HG03457 (cell line): ENCODE data around the gene TSEN15.
"Not testable (repeated sequence)": the region's sequence is repeated elsewhere in the genome, so short reads cannot be mapped to it uniquely, and the experiment has no call there.

ENCODE experiments used
- ATAC-seq: cut with Tn5 transposase; IDR thresholded peaks from one replicate; pipeline ENCODE4 v1.9.1; 2021; ENCODE audit warnings: moderate number of reproducible peaks; ENCODE audit not compliant: unreplicated experiment

Gene TSEN15

DNA sequence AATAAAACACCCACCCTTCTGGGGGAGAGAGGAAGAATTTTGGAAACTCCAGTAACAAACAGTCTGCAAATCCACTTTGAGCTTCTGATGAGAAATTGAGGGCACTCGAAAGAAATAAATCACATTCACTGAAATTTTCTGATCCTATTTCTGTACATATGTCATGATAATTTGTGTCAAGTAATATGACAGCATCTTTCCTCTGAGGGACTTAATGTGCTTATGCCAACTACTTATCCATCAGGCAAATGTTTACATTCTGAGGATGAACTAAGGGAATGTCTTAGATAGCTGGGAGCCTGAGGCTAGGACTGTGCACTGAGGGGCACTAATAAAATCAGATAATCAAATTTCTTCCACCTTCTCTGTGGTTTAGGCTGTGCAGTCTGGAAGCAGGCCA, 44.5 kb downstream of the TSEN15 start:
- no peak for ATAC-seq

DNA sequence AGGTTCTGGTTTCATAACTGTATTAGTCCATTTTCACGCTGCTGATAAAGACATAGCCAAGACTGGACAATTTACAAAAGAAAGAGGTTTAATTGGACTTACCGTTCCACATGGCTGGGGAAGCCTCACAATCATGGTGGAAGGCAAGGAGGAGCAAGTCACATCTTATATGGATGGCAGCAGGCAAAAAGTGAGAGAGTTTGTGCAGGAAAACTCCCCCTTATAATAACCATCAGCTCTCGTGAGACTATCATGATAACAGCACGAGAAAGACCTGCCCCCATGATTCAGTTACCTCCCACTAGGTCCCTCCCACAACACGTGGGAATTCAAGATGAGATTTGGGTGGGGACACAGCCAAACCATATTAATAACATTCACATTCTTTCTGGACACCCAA, 45.0 kb downstream of the TSEN15 start:
- ATAC-seq = not testable (repeated sequence)

DNA sequence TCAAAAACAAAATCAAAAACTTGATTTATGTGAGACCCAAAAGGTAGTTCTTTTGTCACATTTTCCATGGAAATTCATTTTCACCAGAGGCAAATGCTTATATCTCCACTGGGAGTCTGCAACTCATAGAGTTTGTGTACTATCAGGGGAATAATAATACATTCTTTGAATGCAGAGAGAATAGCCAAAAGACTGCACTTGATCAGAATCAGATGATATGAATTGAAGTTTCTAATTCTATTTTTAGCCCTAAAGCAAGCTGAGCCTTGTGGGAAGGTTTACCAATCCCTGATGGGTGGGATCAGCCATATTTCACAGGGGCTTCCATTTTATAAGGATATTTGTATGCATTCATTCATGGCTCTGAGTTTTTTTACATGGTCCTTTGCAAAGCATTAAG, 49.6 kb downstream of the TSEN15 start:
- ATAC-seq = no peak

DNA sequence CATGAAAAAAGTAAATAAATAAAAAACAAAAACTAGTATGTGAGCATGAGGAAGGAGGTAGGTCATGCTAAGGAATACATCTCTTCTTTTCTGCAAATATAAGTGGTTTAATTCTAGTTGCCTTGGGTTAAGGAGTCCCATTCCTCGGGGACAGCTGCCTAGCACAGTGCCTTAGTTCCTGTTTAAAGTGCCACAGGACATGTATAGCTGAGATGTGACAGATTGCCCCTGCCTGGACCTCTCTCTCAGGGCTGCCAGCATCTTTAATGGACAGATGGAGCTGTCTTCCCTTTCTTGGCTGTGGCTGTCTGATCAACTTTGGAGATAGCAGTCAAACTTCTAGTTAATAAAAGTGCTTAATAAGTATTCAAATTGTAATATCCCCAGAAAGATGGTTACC, 50.0 kb downstream of the TSEN15 start:
- no peak for ATAC-seq

DNA sequence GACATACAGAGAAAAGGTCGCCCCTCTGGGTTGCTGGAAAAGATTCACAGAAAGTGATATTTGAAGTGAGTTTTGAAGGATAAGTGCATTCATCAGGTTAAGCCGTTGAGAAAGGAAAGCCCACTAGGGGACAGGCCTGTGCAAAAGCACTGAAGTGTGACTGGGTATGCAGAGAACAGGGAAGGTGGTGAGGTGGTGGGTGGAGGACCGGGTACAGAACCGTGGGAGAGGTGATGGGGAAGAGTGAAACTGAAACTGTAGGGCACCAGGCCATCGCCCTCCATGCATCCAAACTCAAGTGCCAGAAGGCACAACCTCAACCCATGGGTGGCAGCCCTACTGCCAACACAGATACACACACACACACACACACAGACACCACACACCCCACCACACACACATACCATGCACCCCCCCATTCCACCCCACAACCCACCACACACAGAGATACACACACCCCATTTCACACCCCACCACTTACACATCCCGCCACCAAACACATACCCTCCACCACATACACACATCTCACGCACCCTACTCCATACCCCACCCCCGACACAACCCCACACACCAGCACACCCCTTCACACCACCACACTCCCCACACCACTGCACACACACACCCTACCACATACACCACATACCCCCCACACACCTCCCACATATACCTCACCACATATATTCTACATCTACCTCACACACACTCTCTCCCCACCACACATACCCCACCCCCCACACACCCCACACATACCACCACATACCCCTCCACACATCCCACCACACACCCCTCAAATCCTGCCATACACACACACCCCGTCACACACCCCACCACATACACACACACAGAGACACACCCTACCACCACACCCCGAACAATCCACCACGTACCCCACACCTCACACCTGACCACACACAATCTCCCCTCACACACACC, 59.0 kb downstream of the TSEN15 start:
- ATAC-seq = no peak

DNA sequence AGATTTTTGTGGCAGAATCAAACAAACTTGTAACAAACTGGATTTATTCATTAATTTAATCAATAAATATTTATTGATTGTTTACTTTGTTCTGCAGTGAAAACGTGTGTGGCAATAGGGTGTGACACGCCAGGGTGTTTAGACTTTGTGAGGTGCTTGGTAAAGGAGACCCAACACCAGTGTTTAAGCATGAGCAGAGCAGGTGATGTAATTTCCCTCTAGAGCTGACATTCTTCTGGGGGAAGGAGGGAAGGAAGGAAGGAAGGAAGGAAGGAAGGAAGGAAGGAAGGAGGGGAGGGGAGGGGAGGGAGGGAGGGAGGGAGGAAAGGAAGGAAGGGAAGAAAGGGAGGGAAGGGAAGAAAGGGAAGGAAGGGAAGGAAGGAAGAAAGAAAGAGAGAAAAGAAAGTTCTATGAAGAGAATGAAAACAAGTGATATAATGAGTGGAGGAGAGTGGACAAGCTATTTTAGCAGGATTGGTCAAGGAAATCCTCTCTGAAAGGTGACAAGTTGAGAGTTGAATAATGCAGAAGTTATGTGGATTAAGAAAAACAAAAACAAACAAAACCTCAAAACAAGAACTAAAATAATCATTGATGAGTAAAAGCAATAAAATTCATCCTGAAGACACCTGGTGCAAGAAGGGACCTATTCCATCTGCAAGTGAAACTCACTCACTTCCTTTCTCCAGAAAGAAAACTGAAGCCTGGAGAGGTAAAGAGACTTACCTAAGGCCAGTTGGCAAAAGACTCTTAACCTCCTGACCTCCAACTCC, 60.8 kb downstream of the TSEN15 start:
- no peak for ATAC-seq

DNA sequence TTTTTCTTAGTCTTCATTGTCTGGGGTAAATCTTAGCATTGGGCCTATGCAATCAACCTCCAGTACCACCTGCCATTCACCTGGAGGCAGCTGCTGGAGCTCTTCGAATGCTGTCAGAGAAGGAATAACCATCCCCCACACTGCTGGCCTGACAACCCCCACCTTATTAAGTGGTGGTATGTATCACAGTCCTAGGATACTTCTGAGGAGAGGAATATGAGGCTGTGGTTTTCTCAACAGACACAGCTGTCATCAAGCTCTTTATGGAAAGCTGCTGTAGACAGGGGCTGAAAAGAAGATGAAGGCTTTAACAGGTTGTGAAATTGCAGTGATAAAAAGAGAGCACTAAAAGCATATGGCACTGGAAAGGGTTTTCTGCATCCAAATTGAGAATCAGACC, 61.7 kb downstream of the TSEN15 start:
- ATAC-seq = no peak

DNA sequence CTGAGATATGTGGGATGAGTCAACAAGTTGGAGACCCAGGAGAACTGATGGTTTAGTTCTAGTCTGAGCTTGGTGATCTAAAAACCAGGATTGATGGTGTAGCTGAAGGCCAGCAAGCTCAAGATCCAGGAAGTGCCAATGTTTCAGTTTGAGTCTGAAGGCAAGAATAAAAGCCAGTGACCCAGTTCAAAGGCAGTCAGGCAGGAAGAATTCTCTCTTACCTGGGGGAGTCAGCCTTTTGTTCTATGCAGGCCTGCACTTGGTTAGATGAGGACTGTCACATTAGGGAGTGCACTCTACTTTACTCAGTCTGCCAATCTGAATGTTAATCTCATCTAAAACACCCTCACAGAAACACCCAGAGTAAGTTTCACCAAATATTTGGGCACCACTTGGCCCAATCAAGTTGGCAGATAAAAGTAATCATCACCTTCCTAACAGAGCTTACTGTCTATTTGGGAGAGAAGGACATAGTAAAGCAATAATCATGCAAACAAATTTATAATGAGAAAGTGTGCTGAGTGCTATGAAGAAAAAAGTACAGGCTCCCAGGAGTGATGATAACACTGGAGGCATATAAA, 63.4 kb downstream of the TSEN15 start:
- ATAC-seq = no peak

DNA sequence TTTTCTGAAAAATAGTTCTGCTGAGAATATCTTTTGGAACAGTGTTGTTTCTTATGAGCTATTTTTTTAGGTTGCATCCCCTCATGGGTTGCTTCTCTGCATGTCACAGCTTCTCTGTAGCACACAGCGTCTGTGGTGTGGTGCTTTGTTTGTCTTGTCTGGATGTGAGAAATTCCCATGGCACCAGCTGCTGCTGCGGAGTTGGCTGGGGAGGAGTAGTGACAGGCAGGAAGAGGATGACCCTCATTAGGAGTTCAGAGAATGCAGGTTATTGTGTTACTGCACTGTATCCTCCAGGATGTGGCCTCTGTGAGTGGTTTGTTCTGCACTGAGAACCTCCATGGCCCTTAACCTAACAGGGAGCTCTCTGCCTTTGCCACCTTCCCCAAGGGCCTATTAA, 64.8 kb downstream of the TSEN15 start:
- no peak for ATAC-seq

DNA sequence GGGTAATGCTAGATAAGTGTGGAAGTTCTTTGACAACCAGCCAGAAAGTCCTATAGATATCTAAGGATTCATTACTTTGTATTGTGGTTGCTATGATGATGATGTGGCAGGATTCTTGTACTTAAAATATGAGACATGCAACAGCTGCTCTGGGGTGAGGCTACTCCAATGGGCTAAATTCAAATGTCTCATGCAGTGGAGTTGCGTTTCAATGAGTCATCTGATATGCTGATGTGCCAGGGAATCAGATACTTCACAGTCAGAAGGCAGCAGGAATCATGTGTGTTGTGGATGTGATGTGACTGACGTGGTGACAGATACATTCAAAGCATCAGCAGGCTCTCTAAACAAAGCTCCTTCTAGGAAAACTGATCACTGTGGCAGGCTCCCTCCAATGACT, 66.5 kb downstream of the TSEN15 start:
- no peak for ATAC-seq
